HepG2 (cell line): ENCODE results near the gene VPS26B. TPM values are rescaled to one million over a fixed set of nuclear protein-coding genes. Genes with fewer than 3 reads are reported as not detected.

ENCODE experiments used
- ATAC-seq: fragments of 200-7000 bp; cut with Tn5 transposase; 3 replicates; pipeline ENCODE4 v1.9.1; 2020; ENCODE audit warnings: mild to moderate bottlenecking, moderate library complexity
- BruUV-seq: library from RNA; stranded (reverse); fragments of 400-500 nt; replicated peaks from 2 replicates; lab custom pipeline; 2021; lab: Mats Ljungman, UMichigan
- CTCF ChIA-PET: fragments of 300-600 bp; formaldehyde crosslinking; extraction: SDS; loops from one replicate; lab custom pipeline; 2021; ENCODE audit warnings: low total read pairs, inconsistent platforms, low intra/inter-chr PET ratio; lab: Yijun Ruan, JAX
- POLR2A ChIA-PET: fragments of 350-600 bp; sonication (Branson Sonifier 250); formaldehyde crosslinking; loops from one replicate; lab custom pipeline; 2020; ENCODE audit warnings: antibody characterized with exemption, inconsistent platforms; lab: Yijun Ruan, JAX
- DNase-seq: peaks from one replicate; pipeline ENCODE4 v3.0.0-alpha.2; 2015; ENCODE audit warnings: low spot score
- FAIRE-seq: peaks from 3 replicates; lab custom pipeline; 2011; peaks lifted over from hg19 to GRCh38; lab: Jason Lieb, UNC
- H2AFZ ChIP-seq: one replicate; pipeline ENCODE4 v1.6.1; 2011; ENCODE audit warnings: low read length, inconsistent platforms
- H3K27ac ChIP-seq: fragments of 300-600 bp; 3 replicates; pipeline ENCODE4 v1.8.0; 2011; ENCODE audit warnings: mixed run types, mild to moderate bottlenecking, mixed read lengths, low read length, inconsistent platforms; ENCODE audit not compliant: insufficient read depth; ENCODE audit errors: extremely low read length
- H3K27me3 ChIP-seq, 2 experiments: fragments of 200-600 bp in 1 of 2; 2 replicates in 1 of 2; 3 replicates in 1 of 2; pipeline versions ENCODE4 v1.6.0 to v1.8.0; 2011; ENCODE audit warnings: low read length in 2 of 2, mild to moderate bottlenecking in 2 of 2, moderate library complexity in 2 of 2, inconsistent platforms in 1 of 2; ENCODE audit not compliant: insufficient read depth in 2 of 2, control insufficient read depth in 1 of 2
- H3K36me3 ChIP-seq, 2 experiments: fragments of 200-600 bp in 1 of 2; replicated peaks in 1 of 2; 2 replicates in 1 of 2; 3 replicates in 1 of 2; pipeline versions ENCODE4 v1.5.1 to v1.8.0; 2011; ENCODE audit warnings: low read length in 2 of 2, inconsistent platforms in 1 of 2; ENCODE audit not compliant: insufficient read depth in 2 of 2, control insufficient read depth in 1 of 2
- H3K4me1 ChIP-seq: 2 replicates; pipeline ENCODE4 v1.5.1; 2012; ENCODE audit warnings: low read length, inconsistent platforms; ENCODE audit not compliant: insufficient read depth
- H3K4me2 ChIP-seq: 2 replicates; pipeline ENCODE4 v1.6.0; 2011; ENCODE audit warnings: low read depth, low read length, inconsistent platforms
- H3K4me3 ChIP-seq, 3 experiments: fragments of 200-600 bp in 1 of 3; sonication (generic), shearing (Covaris generic) in 1 of 3; replicated peaks in 1 of 3; 2 replicates each; pipeline ENCODE4 v1.5.1; 2011 to 2016; ENCODE audit warnings: low read length in 3 of 3, inconsistent platforms in 2 of 3, low read depth in 2 of 3, mild to moderate bottlenecking in 2 of 3, control low read depth in 1 of 3, mixed read lengths in 1 of 3; ENCODE audit not compliant: insufficient read depth in 1 of 3
- H3K79me2 ChIP-seq: one replicate; pipeline ENCODE4 v1.6.1; 2011; ENCODE audit warnings: low read length, inconsistent platforms; ENCODE audit not compliant: insufficient read depth
- H3K9ac ChIP-seq: 2 replicates; pipeline ENCODE4 v1.6.0; 2011; ENCODE audit warnings: mild to moderate bottlenecking, low read depth, low read length, inconsistent platforms; ENCODE audit not compliant: insufficient read depth
- H3K9me3 ChIP-seq: 2 replicates; pipeline ENCODE4 v1.5.1; 2012; ENCODE audit warnings: mild to moderate bottlenecking, low read length
- H4K20me1 ChIP-seq: 2 replicates; pipeline ENCODE4 v1.6.0; 2011; ENCODE audit warnings: inconsistent platforms, mild to moderate bottlenecking, low read length, moderate library complexity; ENCODE audit not compliant: insufficient read depth
- ATF7-NPFF ChIP-seq: sonication (generic); formaldehyde crosslinking; IDR thresholded peaks from 2 replicates; pipeline ENCODE4 v1.8.1; 2023; ENCODE audit warnings: mild to moderate bottlenecking, low read depth, missing genetic modification reagents, moderate library complexity
- CEBPG ChIP-seq: IDR thresholded peaks from 2 replicates; pipeline ENCODE4 v1.6.1; 2016
- FOXO1 ChIP-seq: sonication (generic); formaldehyde crosslinking; IDR thresholded peaks from 2 replicates; pipeline ENCODE4 v1.4.0; 2020; ENCODE audit warnings: missing genetic modification reagents
- GABPB1 ChIP-seq: IDR thresholded peaks from 2 replicates; pipeline ENCODE4 v1.6.1; 2016; ENCODE audit warnings: mild to moderate bottlenecking, missing genetic modification reagents, moderate library complexity, missing compliant biosample characterization
- GATAD1 ChIP-seq: IDR thresholded peaks from 2 replicates; pipeline ENCODE4 v1.6.1; 2016; ENCODE audit warnings: missing genetic modification reagents, missing compliant biosample characterization
- MAFF ChIP-seq: IDR thresholded peaks from 2 replicates; pipeline ENCODE4 v1.6.1; 2011; ENCODE audit warnings: low read depth, low read length, improper control_type of control experiment
- MBD4 ChIP-seq: IDR thresholded peaks from 2 replicates; pipeline ENCODE4 v1.6.1; 2012; ENCODE audit warnings: low read length, inconsistent platforms, borderline replicate concordance
- MIER3 ChIP-seq: IDR thresholded peaks from 2 replicates; pipeline ENCODE4 v1.6.1; 2016; ENCODE audit warnings: missing compliant biosample characterization, borderline replicate concordance
- MTA3 ChIP-seq: sonication (generic); formaldehyde crosslinking; IDR thresholded peaks from 2 replicates; pipeline ENCODE4 v1.4.0; 2020; ENCODE audit warnings: missing genetic modification reagents
- PHB2 ChIP-seq: fragments of 450-650 bp; IDR thresholded peaks from 2 replicates; pipeline ENCODE4 v1.6.1; 2018; ENCODE audit not compliant: partially characterized antibody
- RAD51 ChIP-seq: fragments of 450-650 bp; IDR thresholded peaks from 2 replicates; pipeline ENCODE4 v1.6.1; 2016; ENCODE audit warnings: borderline replicate concordance
- RARA ChIP-seq: IDR thresholded peaks from 2 replicates; pipeline ENCODE4 v1.6.1; 2016; ENCODE audit warnings: missing genetic modification reagents, missing compliant biosample characterization
- SIX4 ChIP-seq: sonication (generic); formaldehyde crosslinking; IDR thresholded peaks from 2 replicates; pipeline ENCODE4 v1.4.0; 2020; ENCODE audit warnings: missing genetic modification reagents
- XRCC5 ChIP-seq: fragments of 200-400 bp; formaldehyde crosslinking; optimal IDR thresholded peaks from 2 replicates; pipeline ENCODE3; 2017; ENCODE audit warnings: mild to moderate bottlenecking, low read length
- ZNF281 ChIP-seq: sonication (generic); formaldehyde crosslinking; IDR thresholded peaks from 2 replicates; pipeline ENCODE4 v1.4.0; 2020; ENCODE audit warnings: missing genetic modification reagents, borderline replicate concordance
- ZNF772 ChIP-seq: sonication (generic); formaldehyde crosslinking; IDR thresholded peaks from 2 replicates; pipeline ENCODE4 v1.5.0; 2020; ENCODE audit warnings: mild to moderate bottlenecking, missing genetic modification reagents
- ZNF775 ChIP-seq: sonication (generic); formaldehyde crosslinking; IDR thresholded peaks from 2 replicates; pipeline ENCODE4 v1.4.0; 2020; ENCODE audit warnings: missing genetic modification reagents, mild to moderate bottlenecking, moderate library complexity, borderline replicate concordance
- ZNF777 ChIP-seq: sonication (generic); formaldehyde crosslinking; IDR thresholded peaks from 2 replicates; pipeline ENCODE4 v1.4.0; 2020; ENCODE audit warnings: missing genetic modification reagents
- WGBS: methylation state at CpG from one replicate; pipeline ENCODE4 v1.1.6; 2017; ENCODE audit warnings: low lambda C conversion rate; 5-methylcytosine and 5-hydroxymethylcytosine counted together
- in situ Hi-C: cut with HindIII; loops from 2 replicates; pipeline ENCODE4 v1.10.0; 2017; ENCODE audit warnings: low pct_unique_long_range_greater_than_20kb; ENCODE audit not compliant: extremely low pct_ligation_motif_present
- intact Hi-C: fragments of 100-400 bp; cut with micrococcal nuclease; formaldehyde crosslinking; loops from one replicate; pipeline ENCODE4 v1.10.0; 2022; ENCODE audit not compliant: unreplicated experiment
- polyA plus RNA-seq, 8 experiments: library from polyadenylated mRNA; depleted of rRNA in 3 of 8; stranded (reverse) in 7 of 8; unstranded in 1 of 8; fragments of >200 nt; fragmentation: Illumina TruSeq in 4 of 8; extraction: Trizol in 4 of 8; gene quantifications; 2 replicates each; pipeline versions ENCODE4 v1.2.1 to v1.2.3, GENCODE V29; 2011 to 2016; ENCODE audit warnings: low read depth in 4 of 8, missing spikeins in 1 of 8, mixed read lengths in 1 of 8; ENCODE audit not compliant: insufficient read depth in 1 of 8
- total RNA-seq, 5 experiments: library from RNA; depleted of rRNA; stranded (reverse); fragments of >200 nt; fragmentation: Illumina TruSeq; extraction: Trizol; gene quantifications; 2 replicates each; pipeline ENCODE4 v1.2.3, GENCODE V29; 2016; ENCODE audit warnings: low read depth in 1 of 5
- TF ChIP-seq, protein P1 (sequence below): sonication (generic); formaldehyde crosslinking; IDR thresholded peaks from 2 replicates; pipeline ENCODE4 v1.4.0; 2020; ENCODE audit warnings: mild to moderate bottlenecking, missing genetic modification reagents
- TF ChIP-seq, protein P2 (sequence below): sonication (generic); formaldehyde crosslinking; IDR thresholded peaks from 2 replicates; pipeline ENCODE4 v1.4.0; 2020; ENCODE audit warnings: missing genetic modification reagents
- TF ChIP-seq, protein P3 (sequence below): sonication (generic); formaldehyde crosslinking; IDR thresholded peaks from 2 replicates; pipeline ENCODE4 v1.8.1; 2023; ENCODE audit warnings: mild to moderate bottlenecking, moderate library complexity, missing genetic modification reagents

Gene VPS26B
- total and polyA plus RNA-seq, 2 of the 13 experiments (the other 11 are each of a cell fraction or from before 2014, with no cell fraction given) = 20.2 to 23.2 TPM

DNA sequence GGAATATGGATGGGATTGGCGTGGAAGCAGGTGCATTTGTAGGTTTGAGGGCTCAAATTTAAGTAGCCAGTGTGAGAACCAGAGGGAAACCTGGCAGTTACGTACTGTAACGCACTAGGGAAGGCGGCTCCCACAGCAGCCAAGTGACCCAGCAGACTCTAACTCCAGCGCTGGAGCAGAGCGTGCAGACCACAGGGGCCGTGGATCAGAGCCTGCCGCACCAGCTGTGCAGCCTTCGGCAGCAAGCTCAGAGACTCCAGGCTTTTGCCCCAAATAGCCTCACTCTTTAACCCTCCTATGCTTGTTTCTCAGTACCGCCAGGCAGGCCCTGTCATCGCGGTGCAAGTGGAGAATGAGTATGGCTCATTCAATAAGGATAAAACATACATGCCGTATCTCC, 64.0 kb downstream of the VPS26B start (continued):
- TF ChIP-seq XRCC5 (no peak), MTA3 (no peak), ZNF281 (no peak), CEBPG (CRISPR knock-in tag) (no peak), MIER3 (no peak), SIX4 (no peak), RARA (CRISPR knock-in tag) (no peak), FOXO1 (no peak), ZNF775 (no peak), ZNF777 (CRISPR knock-in tag) (no peak)
- TF ChIP-seq, protein P1, sequence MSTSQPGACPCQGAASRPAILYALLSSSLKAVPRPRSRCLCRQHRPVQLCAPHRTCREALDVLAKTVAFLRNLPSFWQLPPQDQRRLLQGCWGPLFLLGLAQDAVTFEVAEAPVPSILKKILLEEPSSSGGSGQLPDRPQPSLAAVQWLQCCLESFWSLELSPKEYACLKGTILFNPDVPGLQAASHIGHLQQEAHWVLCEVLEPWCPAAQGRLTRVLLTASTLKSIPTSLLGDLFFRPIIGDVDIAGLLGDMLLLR = no peak

DNA sequence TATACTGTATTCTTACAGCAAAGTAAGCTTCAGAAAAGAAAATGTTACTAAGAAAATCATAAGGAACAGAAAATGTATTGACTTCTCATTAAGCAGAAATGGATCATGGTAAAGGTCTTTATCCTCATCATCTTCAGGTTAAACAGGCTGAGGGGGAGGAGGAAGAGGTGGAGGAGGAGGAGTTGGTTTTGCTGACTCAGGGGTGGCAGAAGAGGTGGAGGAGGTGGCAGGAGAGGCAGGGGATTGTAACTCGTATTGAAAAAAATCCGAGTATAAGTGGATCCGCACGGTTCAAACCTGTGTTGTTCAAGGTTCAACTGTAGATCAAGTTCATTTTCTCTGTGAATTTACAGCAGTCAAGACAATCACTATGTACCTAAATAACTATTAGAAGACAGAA, 64.7 kb downstream of the VPS26B start:
- Histone ChIP-seq H3K4me3 (no peak overlapping the region), H3K79me2 (no peaks in the 10 kb centered on the region), H4K20me1 (no peaks in the 10 kb centered on the region), H3K36me3 (no peaks in the 10 kb centered on the region), H3K9me3 (no peaks in the 10 kb centered on the region), H3K4me2 (no peak overlapping the region), H3K27ac (no peak overlapping the region), H3K9ac (no peak overlapping the region), H2AFZ (no peak overlapping the region), H3K4me1 (no peaks in the 10 kb centered on the region), H3K27me3 (peaks cover 0 to 39% of the 10 kb centered on the region in 2 experiments; a peak in 3 of 5 replicates)
- in situ Hi-C loops = no loop called here
- ChIA-PET CTCF (no interaction called here), POLR2A (no interaction called here)
- ATAC-seq (no peak), DNase-seq (no peak), FAIRE-seq (no peak)
- intact Hi-C loops = no loop called here
- WGBS = 25% methylated on average over 4 of the region's 4 CpGs
- no TSS peak for BruUV-seq
- TF ChIP-seq ATF7-NPFF (CRISPR knock-in tag) (no peak), RAD51 (no peak), MAFF (peak; percentile 52), PHB2 (no peak), GABPB1 (CRISPR knock-in tag) (no peak), GATAD1 (CRISPR knock-in tag) (no peak), ZNF772 (CRISPR knock-in tag) (no peak), MBD4 (no peak)
- TF ChIP-seq, protein P2, sequence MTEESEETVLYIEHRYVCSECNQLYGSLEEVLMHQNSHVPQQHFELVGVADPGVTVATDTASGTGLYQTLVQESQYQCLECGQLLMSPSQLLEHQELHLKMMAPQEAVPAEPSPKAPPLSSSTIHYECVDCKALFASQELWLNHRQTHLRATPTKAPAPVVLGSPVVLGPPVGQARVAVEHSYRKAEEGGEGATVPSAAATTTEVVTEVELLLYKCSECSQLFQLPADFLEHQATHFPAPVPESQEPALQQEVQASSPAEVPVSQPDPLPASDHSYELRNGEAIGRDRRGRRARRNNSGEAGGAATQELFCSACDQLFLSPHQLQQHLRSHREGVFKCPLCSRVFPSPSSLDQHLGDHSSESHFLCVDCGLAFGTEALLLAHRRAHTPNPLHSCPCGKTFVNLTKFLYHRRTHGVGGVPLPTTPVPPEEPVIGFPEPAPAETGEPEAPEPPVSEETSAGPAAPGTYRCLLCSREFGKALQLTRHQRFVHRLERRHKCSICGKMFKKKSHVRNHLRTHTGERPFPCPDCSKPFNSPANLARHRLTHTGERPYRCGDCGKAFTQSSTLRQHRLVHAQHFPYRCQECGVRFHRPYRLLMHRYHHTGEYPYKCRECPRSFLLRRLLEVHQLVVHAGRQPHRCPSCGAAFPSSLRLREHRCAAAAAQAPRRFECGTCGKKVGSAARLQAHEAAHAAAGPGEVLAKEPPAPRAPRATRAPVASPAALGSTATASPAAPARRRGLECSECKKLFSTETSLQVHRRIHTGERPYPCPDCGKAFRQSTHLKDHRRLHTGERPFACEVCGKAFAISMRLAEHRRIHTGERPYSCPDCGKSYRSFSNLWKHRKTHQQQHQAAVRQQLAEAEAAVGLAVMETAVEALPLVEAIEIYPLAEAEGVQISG (CRISPR knock-in tag) = no peak
- TF ChIP-seq, protein P3, sequence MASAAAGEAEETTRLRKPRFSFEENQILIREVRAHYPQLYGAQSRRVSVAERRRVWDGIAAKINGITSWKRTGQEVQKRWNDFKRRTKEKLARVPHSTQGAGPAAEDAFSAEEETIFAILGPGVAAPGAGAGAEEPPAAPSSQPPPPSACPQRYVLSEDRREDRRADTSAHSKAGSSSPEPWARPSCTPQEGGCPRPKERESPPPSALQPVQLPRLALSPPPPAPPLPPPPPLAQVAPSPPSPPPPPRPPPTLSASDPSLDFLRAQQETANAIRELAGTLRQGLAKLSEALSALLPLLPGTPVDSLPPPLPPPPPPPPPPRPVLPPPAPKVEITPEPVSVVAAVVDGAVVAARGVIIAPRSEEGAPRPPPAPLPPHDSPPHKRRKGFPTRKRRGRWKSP (CRISPR knock-in tag) = no peak
